HG02642 (cell line): ENCODE results near the gene SLC6A9.

Source experiments
- ATAC-seq: cut with Tn5 transposase; IDR thresholded peaks from one replicate; pipeline ENCODE4 v1.9.1; 2021; ENCODE audit warnings: mild to moderate bottlenecking; ENCODE audit not compliant: unreplicated experiment, poor library complexity

SLC6A9 gene

DNA sequence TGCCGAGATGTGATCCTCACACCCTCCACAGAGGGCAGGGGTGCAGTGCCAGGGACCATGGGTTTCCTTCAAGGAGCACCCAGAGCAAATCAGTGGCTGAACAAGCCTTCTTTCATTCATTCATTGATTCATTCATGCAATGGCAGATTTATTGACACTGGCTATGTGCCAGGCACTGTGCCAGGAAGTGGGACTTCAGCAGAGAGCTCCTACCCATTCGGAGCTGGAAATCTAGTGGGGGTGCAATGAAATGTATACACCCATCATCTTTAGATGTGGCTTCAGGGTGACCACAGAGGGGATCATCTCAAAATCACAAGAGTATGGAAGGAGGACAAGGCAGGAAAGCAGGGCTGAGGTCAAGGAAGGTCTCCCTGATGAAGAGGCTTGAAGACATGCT, 18.9 kb downstream of the SLC6A9 start:
- ATAC-seq: no peak

DNA sequence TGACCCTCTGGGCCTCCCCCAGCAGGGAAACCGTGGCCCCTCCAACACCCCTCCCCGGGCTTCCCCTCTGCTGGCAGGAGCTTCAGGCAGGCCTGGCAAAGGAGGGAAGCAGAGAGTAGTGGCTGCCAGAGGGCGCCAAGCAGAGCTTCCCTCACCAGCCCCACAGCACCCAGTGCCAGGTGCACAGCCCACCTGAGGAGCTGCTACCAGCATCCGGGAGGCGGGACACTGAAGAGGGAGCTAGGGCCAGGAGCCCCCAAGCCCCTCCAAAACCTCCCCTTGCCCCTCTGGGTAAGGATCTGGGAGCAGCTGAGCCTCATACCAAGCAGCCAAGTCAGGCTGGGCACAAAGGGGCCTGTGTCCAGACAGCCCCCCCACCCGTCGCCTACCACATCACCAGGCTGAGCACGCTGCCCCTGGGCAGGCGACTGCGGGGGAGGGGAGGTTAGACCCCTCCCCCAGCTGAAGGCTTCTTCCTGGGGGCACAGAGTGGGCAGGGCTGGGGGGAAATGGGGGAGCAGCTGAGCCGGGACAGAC, 20.3 kb downstream of the SLC6A9 start:
- ATAC-seq: no peak

DNA sequence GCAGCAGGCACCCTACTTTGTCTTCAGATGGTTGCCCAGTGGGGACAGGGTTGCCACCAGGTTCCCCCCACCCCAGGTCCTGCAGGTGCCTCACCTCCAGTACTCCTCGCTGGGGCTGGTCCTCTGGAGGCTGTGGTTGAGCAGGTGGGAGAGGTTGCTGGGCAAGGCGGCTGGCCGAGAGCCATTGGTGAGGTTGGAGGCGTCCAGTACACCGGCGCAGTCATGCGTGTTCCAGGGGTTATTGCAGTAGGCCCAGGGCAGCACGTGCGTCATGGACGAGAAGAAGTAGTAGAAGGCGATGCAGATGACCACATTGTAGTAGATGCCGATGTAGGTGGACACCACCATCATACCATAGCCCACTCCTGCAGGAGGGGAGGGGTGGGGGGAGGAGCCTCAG, 23.0 kb downstream of the SLC6A9 start:
- ATAC-seq: no peak

DNA sequence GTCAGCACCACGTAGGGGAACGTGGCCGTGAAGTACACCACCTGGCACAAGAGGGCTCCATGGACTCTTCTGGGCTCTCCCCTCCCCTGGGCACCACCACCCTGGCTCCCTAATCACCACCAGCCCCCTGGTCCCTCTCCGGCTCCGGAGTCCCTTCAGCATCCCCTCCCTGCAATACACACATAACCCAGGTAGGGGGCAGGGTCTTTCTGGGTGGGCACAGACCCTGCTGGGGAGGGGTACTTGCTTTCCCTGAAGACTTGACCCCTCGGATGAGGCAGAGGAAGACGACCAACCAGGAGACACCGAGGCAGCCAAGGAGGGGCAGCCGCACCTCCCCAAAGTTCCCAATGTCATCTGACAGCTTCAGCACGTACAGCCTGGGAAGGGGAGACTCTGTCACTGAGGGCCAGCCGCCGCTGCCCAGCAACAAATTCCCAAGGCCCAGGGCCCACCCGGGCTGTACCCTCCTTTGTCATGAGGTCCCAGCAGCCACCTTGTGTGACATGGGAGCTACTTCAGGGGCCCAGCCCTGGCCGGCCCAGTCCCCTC, 28.6 kb downstream of the SLC6A9 start:
- no peak for ATAC-seq

DNA sequence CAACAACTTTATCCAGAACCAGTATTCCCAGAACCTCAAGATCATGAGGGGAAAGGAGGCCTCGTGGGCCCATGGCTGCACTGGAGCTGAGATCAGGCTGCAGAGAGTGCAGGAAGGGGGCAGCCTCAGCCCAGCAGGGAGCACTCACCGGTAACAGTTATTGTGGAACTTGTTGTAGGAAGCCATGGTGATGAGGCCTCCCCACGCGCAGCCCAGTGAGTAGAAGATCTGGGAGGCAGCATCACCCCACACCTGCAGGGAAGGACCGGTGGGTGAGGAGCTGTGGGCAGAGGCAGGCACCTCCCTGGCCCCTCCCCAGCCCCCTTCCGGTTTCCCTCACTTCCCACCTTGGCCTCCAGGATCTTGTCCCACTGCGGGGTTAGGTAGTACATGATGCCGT, 29.1 kb downstream of the SLC6A9 start:
- no peak for ATAC-seq

DNA sequence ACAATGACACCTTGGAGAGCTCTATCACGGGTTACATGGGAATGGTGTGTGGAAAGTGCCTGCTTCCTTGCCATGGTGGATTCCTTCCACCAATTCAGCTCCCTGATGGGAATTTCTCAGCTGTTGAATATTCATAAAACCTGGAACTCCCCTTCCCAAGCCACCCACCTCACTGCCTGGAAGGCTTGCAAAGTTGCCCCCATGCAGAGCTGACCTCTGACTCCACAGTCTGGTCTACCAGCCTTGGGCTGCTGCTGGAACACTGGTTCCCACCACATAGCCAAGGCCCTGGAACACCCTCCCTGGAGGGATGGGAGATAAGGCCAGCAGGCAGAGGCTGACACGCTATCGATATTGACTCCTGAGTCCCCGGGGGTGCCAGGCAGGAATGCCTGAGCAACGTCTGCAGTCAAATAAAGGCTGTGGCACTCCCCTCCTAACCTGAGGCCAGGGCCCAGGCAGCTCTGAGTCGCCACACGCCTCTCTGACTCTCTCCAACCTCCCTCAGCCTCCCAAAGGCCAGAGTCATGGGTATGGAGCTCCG, 31.1 kb downstream of the SLC6A9 start:
- no peak for ATAC-seq

DNA sequence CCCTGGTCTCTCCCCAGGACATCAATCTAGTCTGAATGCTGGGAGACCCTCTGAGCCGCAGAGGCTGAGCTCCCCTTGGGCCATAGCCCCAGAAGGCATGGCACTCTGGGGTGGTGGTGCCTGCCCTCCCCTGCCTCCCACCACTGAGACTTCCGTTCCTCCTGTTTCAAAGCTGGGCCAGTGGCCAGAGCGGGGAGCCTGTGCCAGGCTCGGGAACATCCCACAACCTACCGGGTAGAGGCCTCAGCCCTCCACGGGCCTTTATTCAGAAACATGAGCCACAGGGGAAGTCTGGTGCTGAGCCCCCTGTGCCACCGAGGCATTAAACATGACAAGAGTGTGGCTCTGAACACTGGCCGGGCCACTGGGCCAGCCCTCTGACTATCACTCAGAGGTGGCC, 31.8 kb downstream of the SLC6A9 start:
- no peak for ATAC-seq

DNA sequence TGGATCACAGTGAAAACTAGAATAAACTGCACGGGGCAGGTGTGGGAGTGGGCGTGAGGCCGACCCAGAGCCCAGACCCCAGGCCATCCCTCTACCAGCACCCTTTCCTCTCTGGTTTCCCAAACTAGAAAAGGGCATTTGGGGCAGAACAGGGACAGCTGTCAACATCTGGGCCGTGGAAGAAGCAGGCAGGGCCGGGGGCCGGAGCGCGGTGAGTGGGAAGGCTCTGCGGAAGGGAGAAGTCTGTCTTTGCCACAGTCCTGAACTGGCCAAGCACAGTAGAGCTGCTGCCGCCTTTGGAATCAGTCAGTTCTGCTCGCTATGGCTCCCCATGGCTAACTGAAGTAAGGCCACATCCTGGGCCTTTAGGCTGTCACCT, 33.3 kb downstream of the SLC6A9 start:
- ATAC-seq: no peak

DNA sequence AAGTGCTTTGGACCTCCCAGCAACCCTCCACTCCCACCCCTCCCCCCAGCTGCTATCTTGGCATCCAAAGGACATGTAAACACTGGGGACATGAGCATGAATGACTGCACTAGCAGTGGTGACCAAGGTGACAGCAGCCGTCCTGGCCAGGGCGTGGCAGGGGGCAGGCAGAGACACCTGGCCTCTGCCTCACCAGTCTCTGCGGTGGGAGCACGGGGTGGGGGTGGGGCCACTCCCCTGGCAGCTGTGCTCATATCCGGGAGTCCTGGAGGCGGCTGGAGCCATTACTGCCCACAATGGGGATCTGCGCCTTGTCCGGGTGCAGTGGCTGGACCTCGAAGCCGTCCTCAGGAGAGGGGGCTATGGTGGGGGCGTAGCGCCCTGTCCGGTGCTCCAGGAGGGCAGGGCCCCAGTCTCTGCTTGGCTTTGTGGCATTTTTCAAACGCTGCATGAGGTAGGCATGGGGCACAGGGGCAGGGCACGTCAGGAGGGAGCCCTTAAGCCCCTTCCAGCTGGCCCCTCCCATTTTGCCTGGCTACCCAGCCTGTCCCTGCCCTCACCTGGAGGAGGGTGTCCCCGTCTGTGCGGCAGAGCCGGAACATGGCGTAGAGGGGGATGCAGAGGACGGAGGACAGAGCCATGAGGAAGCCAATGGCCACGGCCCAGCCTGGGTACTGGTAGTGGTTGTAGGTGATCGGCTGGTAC, 33.8 kb downstream of the SLC6A9 start:
- no peak for ATAC-seq

DNA sequence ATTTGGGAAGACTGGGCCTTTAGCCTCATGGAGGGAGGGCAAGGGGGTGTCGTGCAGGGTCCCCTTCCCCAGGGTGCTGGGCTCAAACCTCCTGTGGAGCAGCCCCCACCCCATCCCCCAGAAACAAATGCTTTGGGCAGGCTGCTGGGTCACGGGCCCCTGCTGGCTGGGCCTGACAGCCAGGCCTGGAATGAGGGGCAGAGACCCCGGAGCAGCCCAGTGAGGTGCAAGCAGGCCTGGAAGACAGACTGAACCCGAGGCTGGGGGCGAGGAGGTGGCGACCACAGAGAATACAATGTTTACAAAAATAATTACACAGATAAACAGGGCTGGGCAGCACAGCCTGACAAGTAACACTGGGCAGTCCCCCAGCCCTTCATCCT, 34.5 kb downstream of the SLC6A9 start:
- ATAC-seq: no peak

DNA sequence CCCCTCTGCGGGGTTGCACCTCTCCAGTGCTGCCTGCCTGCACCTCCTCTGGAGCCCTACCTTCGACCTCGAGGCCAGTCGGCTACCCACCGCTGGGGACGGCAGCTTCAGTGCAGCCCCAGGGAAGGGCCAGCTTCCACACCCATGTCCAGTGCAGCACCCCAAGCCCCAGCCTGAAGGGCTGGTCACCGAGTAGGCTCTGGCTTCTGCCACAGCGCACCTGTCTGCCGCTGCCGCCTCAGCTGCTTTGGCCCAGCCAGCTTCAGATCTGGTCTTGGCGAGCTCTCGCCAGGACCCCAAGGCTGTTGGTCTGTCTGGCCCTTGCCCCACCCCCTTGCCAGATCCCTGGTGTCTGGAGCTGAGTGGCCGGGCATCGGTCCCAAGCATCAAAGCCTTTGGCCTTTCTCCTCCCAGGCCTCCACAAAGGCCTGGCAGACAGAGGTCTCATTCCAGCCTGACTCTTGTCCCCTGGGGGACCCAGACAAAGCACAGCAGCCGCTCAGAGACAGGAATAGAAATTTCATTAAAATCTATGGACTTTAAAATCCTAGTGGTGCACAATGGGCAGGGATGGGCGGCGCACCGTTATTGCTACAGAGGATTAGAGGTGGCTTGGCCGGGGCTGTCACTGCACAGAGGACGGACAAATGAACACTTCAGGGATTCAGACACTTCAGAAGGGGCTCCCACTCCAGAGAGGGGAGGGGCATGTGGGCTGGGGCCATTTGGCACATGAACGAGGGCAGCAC, 35.1 kb downstream of the SLC6A9 start:
- no peak for ATAC-seq

DNA sequence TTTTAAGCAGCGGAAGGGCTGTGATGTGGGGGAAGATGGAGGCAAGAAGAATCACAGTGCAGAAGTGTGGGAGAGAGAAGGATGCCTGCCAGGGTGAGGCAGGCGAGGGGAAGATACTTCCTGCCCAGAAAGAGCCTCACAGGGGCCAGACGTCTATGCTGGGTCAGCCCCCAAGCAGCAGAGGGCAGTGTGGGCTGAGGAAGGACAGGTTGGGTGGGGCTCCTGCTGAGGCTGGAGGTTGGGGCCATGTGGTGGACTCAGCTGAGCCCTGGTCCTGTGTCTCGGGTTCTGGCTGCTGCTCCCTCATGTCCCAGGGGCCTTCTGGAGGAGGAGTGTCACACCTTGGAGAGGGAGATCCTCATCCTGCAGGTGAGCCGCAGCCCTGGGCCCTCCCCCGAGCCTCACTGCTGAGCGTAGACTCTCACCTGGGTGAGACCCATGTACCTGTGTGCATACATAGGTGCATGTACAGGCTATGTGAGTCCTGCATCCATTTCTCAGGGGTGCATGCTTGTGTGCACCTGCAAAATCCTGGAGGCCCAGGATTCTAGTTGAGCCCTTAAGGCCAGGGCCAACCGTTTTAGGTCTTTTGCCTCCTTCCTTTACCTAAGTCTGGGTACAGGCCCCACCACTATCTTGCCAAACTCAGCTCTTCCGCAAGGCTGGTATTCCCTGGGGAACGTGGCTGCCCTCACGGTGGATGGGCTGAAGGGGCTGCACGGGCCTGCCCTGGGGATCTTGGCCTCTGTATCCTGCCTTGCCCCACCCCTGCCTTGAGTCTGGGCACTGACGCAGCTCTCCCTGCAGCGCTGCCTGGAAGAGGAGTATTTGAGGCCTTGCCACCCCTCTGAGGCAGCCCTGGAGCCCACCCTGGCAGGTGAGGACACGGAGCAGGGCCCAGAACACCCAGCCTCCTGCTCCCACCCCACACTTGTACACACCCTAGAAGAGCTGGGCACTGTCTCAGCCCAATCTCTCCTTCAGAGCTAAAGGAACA, 36.2 kb downstream of the SLC6A9 start:
- ATAC-seq: no peak

DNA sequence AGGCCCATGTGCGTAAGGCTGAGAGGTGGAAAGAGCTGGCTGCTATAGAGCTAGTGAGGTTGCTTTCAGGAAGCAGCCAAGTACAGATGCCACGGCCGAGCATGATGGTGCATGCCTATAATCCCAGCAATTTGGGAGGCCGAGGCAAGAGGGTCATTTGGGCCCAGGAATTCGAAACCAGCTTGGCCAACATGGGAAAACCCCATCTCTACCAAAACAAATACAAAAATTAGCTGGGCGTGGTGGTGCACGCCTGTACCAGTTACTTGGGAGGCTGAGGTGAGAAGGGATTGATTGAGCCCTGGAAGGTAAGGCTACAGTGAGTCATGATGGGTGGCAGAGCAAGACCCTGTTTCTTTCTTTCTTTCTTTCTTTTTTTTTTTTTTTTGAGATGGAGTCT, 37.2 kb downstream of the SLC6A9 start:
- no peak for ATAC-seq

DNA sequence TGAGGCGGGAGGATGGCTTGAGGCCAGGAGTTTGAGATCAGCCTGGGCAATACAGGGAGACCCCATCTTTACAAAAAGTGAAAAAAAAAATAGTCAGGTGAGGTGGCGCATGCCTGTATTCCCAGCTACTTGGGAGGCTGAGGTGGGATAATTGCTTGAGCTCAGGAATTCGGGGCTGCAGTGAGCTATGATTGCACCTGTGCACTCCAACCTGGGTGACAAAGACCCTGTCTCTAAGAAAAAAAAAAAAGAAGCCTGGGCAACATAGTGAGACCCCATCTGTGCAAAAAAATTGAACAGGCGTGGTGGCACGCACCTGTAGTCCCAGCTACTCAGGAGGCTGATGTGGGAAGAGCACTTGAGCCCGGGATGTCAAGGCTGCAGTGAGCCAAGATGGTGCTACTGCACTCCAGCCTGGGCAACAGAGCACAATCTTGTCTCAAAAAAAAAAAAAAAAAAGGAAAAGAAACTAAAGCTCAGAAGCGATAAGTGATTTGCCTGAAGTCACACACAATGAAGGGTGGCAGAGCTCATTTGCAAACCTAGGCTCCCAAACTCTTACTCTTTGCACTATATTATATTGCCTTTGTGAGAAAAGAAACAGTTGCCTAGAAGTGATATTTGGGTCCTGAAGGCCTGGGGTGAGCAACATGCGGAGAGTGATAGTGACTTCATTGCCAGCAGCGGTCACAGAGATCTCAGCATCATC, 37.9 kb downstream of the SLC6A9 start:
- no peak for ATAC-seq

DNA sequence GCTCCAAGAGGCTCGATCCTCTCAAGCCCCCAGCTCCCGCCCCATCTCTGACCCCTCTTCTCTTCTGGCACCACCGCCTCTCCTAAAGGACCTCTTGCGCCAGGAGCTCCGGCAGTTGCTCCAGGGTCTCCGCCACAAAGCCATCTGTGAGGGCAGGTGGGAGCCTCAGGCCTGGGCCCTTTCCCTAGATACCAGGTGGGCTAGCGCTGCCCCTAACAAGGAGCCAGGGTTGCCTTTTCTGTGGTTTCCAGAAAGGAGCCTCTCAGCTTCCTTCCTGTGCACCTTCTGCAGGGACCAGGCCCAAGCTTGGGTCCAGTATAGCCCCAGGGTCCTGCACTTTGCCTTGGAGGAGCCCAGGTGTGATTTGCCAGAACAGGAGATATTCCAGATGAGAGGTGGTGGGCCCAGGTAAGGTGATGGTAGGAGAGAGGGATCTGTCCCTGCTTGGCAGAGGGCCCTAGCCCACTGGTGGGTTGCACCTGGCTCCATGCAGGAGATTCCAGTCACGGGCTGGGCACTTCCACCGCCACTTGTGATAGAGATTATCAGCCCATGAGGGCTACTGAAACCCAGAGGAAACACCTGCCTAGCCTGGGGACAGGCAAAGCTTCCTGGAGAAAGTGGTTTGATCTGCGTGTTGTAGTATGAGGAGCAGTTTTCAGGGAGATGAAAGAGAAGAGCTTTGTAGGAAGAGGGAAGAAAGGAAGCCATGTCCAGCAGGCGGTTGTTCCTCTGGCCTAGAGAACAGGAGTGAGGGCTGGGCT, 38.8 kb downstream of the SLC6A9 start:
- no peak for ATAC-seq

DNA sequence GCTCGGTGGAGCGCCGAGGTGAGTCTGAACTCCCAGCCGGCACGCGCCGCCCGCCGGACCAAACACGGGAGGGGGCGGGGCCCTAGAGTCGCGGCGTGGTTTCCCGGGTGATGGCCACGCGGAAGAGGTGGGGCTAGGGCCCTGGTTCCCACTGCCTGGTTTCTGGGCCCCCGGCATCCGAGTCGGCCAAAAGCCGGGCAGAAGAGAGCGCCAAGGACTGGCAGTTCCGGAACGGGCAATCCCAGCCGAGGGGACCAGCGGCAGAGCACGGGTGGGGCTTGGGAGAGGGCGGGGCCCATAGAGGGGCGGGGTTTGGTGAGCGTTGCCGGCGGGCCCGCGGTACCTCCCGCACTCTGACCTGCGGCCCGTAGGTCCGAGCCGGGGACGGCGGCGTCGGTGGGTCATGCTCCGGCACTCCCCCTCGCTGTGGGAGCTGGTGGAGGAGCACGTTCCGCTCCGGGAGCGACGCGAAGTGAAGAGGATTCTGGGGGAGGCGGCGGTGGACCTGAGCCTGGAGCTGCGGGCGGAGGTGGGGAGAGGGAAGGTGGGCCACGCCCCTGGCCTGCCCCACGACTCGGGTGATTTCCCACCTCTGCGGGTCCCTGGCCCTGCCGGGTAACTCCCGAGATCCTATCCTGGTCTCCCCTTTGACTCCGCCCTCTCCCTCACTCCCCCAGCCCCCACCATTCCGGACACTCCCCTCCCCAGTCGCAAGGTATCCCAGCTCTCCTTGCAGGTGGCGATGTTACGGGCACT, 39.6 kb downstream of the SLC6A9 start, which contains the start of gene CCDC24:
Gene CCDC24, plus strand, starts transcription at position 124 of the 756 bp plus-strand sequence. Its CDS starts 280 bp downstream, at position 404.
- peak; percentile 78 for ATAC-seq

DNA sequence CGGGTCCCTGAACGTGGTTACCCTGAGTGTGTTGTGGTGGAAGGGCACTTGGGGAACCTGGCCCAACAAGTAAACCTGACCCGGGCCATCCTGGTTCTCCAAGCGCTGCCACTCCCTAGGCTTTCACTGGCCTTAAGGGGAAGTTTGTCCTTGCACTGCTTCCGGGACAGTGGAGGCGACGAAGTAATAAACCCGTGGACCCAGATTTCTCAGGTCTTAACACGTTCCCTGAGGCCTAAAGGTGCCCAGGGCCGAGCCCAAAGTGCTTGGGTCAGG, 40.1 kb downstream of the SLC6A9 start:
- peak; percentile 6 for ATAC-seq
